H1 (cell line): ENCODE data around the gene MT1G. TPM values are rescaled to one million over a fixed set of nuclear protein-coding genes. Genes with fewer than 3 reads are reported as not detected.

ENCODE experiments used
- CTCF ChIA-PET: fragments of 300-600 bp; sonication (Branson Sonifier 250); formaldehyde crosslinking; loops from one replicate; lab custom pipeline; 2021; ENCODE audit not compliant: partially characterized antibody; lab: Charles Lee
- POLR2A ChIA-PET: fragments of 300-600 bp; sonication (Branson Sonifier 250); formaldehyde crosslinking; loops from one replicate; lab custom pipeline; 2021; ENCODE audit warnings: inconsistent platforms; ENCODE audit not compliant: partially characterized antibody; lab: Charles Lee
- DNase-seq, 2 experiments: peaks; one replicate each; pipeline versions ENCODE4 v3.0.0 to v3.0.0-alpha.2; 2010 to 2022; ENCODE audit warnings: low spot score in 2 of 2, low read depth in 1 of 2, mixed read lengths in 1 of 2
- FAIRE-seq: peaks from 2 replicates; lab custom pipeline; 2011; peaks lifted over from hg19 to GRCh38; lab: Jason Lieb, UNC
- H2AFZ ChIP-seq: 2 replicates; pipeline ENCODE4 v1.8.1; 2012; ENCODE audit warnings: low read length, inconsistent platforms
- H2AK5ac ChIP-seq: 2 replicates; pipeline ENCODE4 v1.6.1; 2013; ENCODE audit warnings: low read depth, low read length
- H2BK120ac ChIP-seq: replicated peaks from 2 replicates; pipeline ENCODE3; 2013; ENCODE audit warnings: low read depth, low read length, inconsistent platforms
- H2BK12ac ChIP-seq: 2 replicates; pipeline ENCODE4 v1.6.1; 2013; ENCODE audit warnings: low read depth, low read length
- H2BK15ac ChIP-seq: 2 replicates; pipeline ENCODE4 v1.6.1; 2013; ENCODE audit warnings: low read length
- H2BK20ac ChIP-seq: 2 replicates; pipeline ENCODE4 v1.6.1; 2013; ENCODE audit warnings: low read length
- H2BK5ac ChIP-seq: 2 replicates; pipeline ENCODE4 v1.6.1; 2013; ENCODE audit warnings: low read depth, low read length
- H3K14ac ChIP-seq: 2 replicates; pipeline ENCODE4 v1.6.1; 2013; ENCODE audit warnings: inconsistent platforms; ENCODE audit not compliant: insufficient read length
- H3K18ac ChIP-seq: 2 replicates; pipeline ENCODE4 v1.6.1; 2013; ENCODE audit warnings: low read length; ENCODE audit errors: extremely low read depth
- H3K23ac ChIP-seq: 2 replicates; pipeline ENCODE4 v1.6.1; 2013; ENCODE audit warnings: inconsistent platforms; ENCODE audit not compliant: insufficient read length
- H3K23me2 ChIP-seq: 2 replicates; pipeline ENCODE4 v1.6.1; 2013; ENCODE audit warnings: low read depth, low read length
- H3K27ac ChIP-seq: 2 replicates; pipeline ENCODE4 v1.6.1; 2011; ENCODE audit warnings: low read depth, low read length, inconsistent platforms
- H3K27me3 ChIP-seq, 4 experiments: replicated peaks in 1 of 4; 1 replicate in 1 of 4; 2 replicates in 3 of 4; pipeline versions ENCODE4 v1.6.1 to v1.8.1; 2011 to 2013; ENCODE audit warnings: low read length in 3 of 4, mild to moderate bottlenecking in 3 of 4, inconsistent platforms in 2 of 4, mixed read lengths in 2 of 4, moderate library complexity in 1 of 4; ENCODE audit not compliant: control insufficient read depth in 3 of 4, insufficient read depth in 3 of 4; ENCODE audit errors: extremely low read depth in 1 of 4
- H3K36me3 ChIP-seq, 4 experiments: 2 replicates each; pipeline versions ENCODE4 v1.6.1 to v1.8.1; 2011 to 2013; ENCODE audit warnings: mild to moderate bottlenecking in 4 of 4, low read length in 3 of 4, moderate library complexity in 2 of 4, control low read depth in 1 of 4, inconsistent platforms in 1 of 4; ENCODE audit not compliant: insufficient read depth in 4 of 4, control insufficient read depth in 2 of 4
- H3K4ac ChIP-seq: replicated peaks from 2 replicates; pipeline ENCODE3; 2013; ENCODE audit warnings: low read length, low read depth, mixed read lengths, inconsistent platforms; ENCODE audit not compliant: insufficient read length
- H3K4me1 ChIP-seq, 4 experiments: replicated peaks in 1 of 4; 1 replicate in 1 of 4; 2 replicates in 3 of 4; pipeline versions ENCODE4 v1.6.1 to v1.8.1; 2011 to 2013; ENCODE audit warnings: low read length in 3 of 4, inconsistent platforms in 2 of 4, mixed read lengths in 1 of 4; ENCODE audit not compliant: insufficient read depth in 4 of 4, control insufficient read depth in 3 of 4
- H3K4me2 ChIP-seq, 2 experiments: 2 replicates each; pipeline versions ENCODE4 v1.6.1 to v1.8.1; 2011 to 2013; ENCODE audit warnings: low read depth in 2 of 2, low read length in 2 of 2, control low read depth in 1 of 2, inconsistent platforms in 1 of 2, mild to moderate bottlenecking in 1 of 2; ENCODE audit not compliant: insufficient read depth in 1 of 2
- H3K4me3 ChIP-seq, 4 experiments: fragments of 200-600, 300-600 bp in 1 of 4; sonication (generic), shearing (Covaris generic), sonication (Bioruptor Twin) in 1 of 4; 2 replicates each; pipeline versions ENCODE4 v1.5.1 to v1.8.1; 2011 to 2016; ENCODE audit warnings: low read length in 4 of 4, low read depth in 3 of 4, control low read depth in 2 of 4, inconsistent platforms in 2 of 4, mild to moderate bottlenecking in 2 of 4, mixed read lengths in 1 of 4, moderate library complexity in 1 of 4; ENCODE audit not compliant: insufficient read depth in 2 of 4; ENCODE audit errors: extremely low read depth in 1 of 4
- H3K56ac ChIP-seq: replicated peaks from 2 replicates; pipeline ENCODE3; 2013; ENCODE audit warnings: low read depth, mild to moderate bottlenecking, mixed read lengths, low read length, inconsistent platforms; ENCODE audit not compliant: insufficient read length
- H3K79me1 ChIP-seq: 2 replicates; pipeline ENCODE4 v1.6.1; 2013; ENCODE audit warnings: low read depth, low read length, control low read depth
- H3K79me2 ChIP-seq, 2 experiments: 2 replicates each; pipeline versions ENCODE4 v1.6.1 to v1.8.1; 2012 to 2013; ENCODE audit warnings: low read length in 2 of 2, mild to moderate bottlenecking in 2 of 2, inconsistent platforms in 1 of 2; ENCODE audit not compliant: insufficient read depth in 2 of 2, control insufficient read depth in 1 of 2
- H3K9ac ChIP-seq, 4 experiments: replicated peaks in 1 of 4; 1 replicate in 1 of 4; 2 replicates in 3 of 4; pipeline versions ENCODE4 v1.6.1 to v1.8.1; 2011 to 2013; ENCODE audit warnings: low read depth in 3 of 4, low read length in 3 of 4, control low read depth in 2 of 4, mild to moderate bottlenecking in 2 of 4, moderate library complexity in 2 of 4, inconsistent platforms in 1 of 4; ENCODE audit errors: extremely low read depth in 1 of 4
- H3K9me3 ChIP-seq, 2 experiments: 2 replicates each; pipeline versions ENCODE4 v1.6.1 to v1.8.1; 2012 to 2013; ENCODE audit warnings: mild to moderate bottlenecking in 2 of 2, moderate library complexity in 2 of 2, control low read depth in 1 of 2, inconsistent platforms in 1 of 2, low read depth in 1 of 2, low read length in 1 of 2, mixed read lengths in 1 of 2; ENCODE audit not compliant: insufficient read depth in 2 of 2
- H4K20me1 ChIP-seq, 2 experiments: replicated peaks in 1 of 2; 2 replicates each; pipeline versions ENCODE3 to v1.8.1; 2011 to 2013; ENCODE audit warnings: inconsistent platforms in 2 of 2, low read length in 2 of 2, mild to moderate bottlenecking in 1 of 2; ENCODE audit not compliant: insufficient read depth in 2 of 2, control insufficient read depth in 1 of 2
- H4K5ac ChIP-seq: 2 replicates; pipeline ENCODE4 v1.6.1; 2013; ENCODE audit warnings: low read length, low read depth, mixed read lengths, inconsistent platforms; ENCODE audit not compliant: insufficient read length
- H4K8ac ChIP-seq: 2 replicates; pipeline ENCODE4 v1.8.0; 2013; ENCODE audit warnings: mild to moderate bottlenecking, moderate library complexity, low read length, inconsistent platforms; ENCODE audit not compliant: insufficient read depth; ENCODE audit errors: extremely low read depth
- H4K91ac ChIP-seq: replicated peaks from 2 replicates; pipeline ENCODE3; 2013; ENCODE audit warnings: low read length, mixed read lengths, inconsistent platforms; ENCODE audit not compliant: insufficient read length
- BACH1 ChIP-seq: IDR thresholded peaks from 2 replicates; pipeline ENCODE4 v1.6.1; 2012; ENCODE audit warnings: low read length, improper control_type of control experiment
- GTF2F1 ChIP-seq: IDR thresholded peaks from 2 replicates; pipeline ENCODE4 v1.6.1; 2012; ENCODE audit warnings: low read depth, low read length, improper control_type of control experiment, borderline replicate concordance
- HDAC6 ChIP-seq: IDR thresholded peaks from one replicate; pipeline ENCODE4 v1.7.1; 2012; ENCODE audit warnings: low read depth, mild to moderate bottlenecking, inconsistent platforms, low read length, moderate library complexity
- PHF8 ChIP-seq: fragments of 200-600 bp; sonication (generic); conservative IDR thresholded peaks from 2 replicates; pipeline ENCODE4 v1.7.1; 2012; ENCODE audit warnings: low read depth, mild to moderate bottlenecking, inconsistent platforms, low read length, moderate library complexity
- POLR2A ChIP-seq, 2 experiments: IDR thresholded peaks; 1 replicate in 1 of 2; 2 replicates in 1 of 2; pipeline ENCODE4 v1.6.1; 2011; ENCODE audit warnings: low read depth in 2 of 2, low read length in 2 of 2, mild to moderate bottlenecking in 2 of 2; ENCODE audit errors: control extremely low read depth in 1 of 2
- TAF7 ChIP-seq: optimal IDR thresholded peaks from 2 replicates; pipeline ENCODE3; 2011; ENCODE audit warnings: low read depth, mild to moderate bottlenecking, inconsistent platforms, low read length, moderate library complexity, borderline replicate concordance
- TCF12 ChIP-seq: IDR thresholded peaks from 2 replicates; pipeline ENCODE4 v1.6.1; 2011; ENCODE audit warnings: low read depth, mild to moderate bottlenecking, low read length
- WGBS, 2 experiments: shearing (Covaris generic) in 1 of 2; methylation state at CpG; one replicate each; pipeline versions ENCODE4 v1.1.6 to v1.1.7; 2013 to 2015; ENCODE audit warnings: low lambda C conversion rate in 2 of 2, mixed read lengths in 2 of 2, inconsistent platforms in 1 of 2, low coverage in 1 of 2, missing lambda C conversion rate in 1 of 2; ENCODE audit not compliant: insufficient replicate concordance in 2 of 2, insufficient coverage in 1 of 2, insufficient read length in 1 of 2; ENCODE audit errors: extremely low coverage in 1 of 2, missing lambda C conversion rate in 1 of 2; 5-methylcytosine and 5-hydroxymethylcytosine counted together
- polyA plus RNA-seq, 7 experiments: library from polyadenylated mRNA; depleted of rRNA in 3 of 7; stranded (reverse) in 5 of 7; unstranded in 2 of 7; fragments of >200 nt in 5 of 7; fragments of 200-250 nt in 2 of 7; gene quantifications; 1 replicate in 5 of 7; 2 replicates in 1 of 7; 4 replicates in 1 of 7; pipeline versions ENCODE4 v1.2.1 to v1.2.3, GENCODE V29; 2011 to 2013; ENCODE audit warnings: missing spikeins in 2 of 7, mixed read lengths in 2 of 7
- total RNA-seq: library from RNA; stranded (reverse); fragmentation: NEBNext Ultra II Directional; extraction: Animal tissue kit (Norgen Biotek cat#: 25700); gene quantifications from 2 replicates; pipeline ENCODE4 v1.2.1, GENCODE V29; 2021

The MT1G gene
- total and polyA plus RNA-seq, 2 of the 8 experiments (the other 6 are each of a cell fraction or from before 2014, with no cell fraction given): 17.7 to 515 TPM

GRCh38 chr16:56708525-56709442 is 40.9 kb upstream of the MT1G start:
- Histone ChIP-seq H3K56ac (no peak overlapping the region), H3K4me3 (no peak overlapping the region), H3K9me3 (no peaks in the 10 kb centered on the region), H3K27ac (no peak overlapping the region), H3K23ac (no peak overlapping the region), H3K4me1 (no peaks in the 10 kb centered on the region), H3K4ac (no peak overlapping the region), H2AK5ac (no peak overlapping the region), H3K4me2 (no peak overlapping the region), H3K36me3 (no peaks in the 10 kb centered on the region), H4K5ac (no peak overlapping the region), H2BK12ac (no peak overlapping the region), H3K9ac (no peak overlapping the region), H4K91ac (no peak overlapping the region), H2BK20ac (no peak overlapping the region), H3K79me1 (no peaks in the 10 kb centered on the region), H3K14ac (no peak overlapping the region), H4K20me1 (no peaks in the 10 kb centered on the region), H3K18ac (no peak overlapping the region), H3K79me2 (no peaks in the 10 kb centered on the region), H3K23me2 (no peaks in the 10 kb centered on the region), H2BK120ac (no peak overlapping the region), H4K8ac (no peak overlapping the region), H2BK15ac (no peak overlapping the region), H3K27me3 (no peaks in the 10 kb centered on the region), H2BK5ac (no peak overlapping the region), H2AFZ (no peak overlapping the region)
- FAIRE-seq (no peak), DNase-seq (no peak)
- POLR2A ChIA-PET: interaction anchor here (1.2 kb wide), 1 partner anchor 33 kb away, joined by 3 read pairs; no protein-coding TSS in a partner anchor
- no peak for TF ChIP-seq PHF8
- no peak for TF ChIP-seq GTF2F1
- TF ChIP-seq BACH1: no peak
- no peak for TF ChIP-seq HDAC6
- no peak for TF ChIP-seq POLR2A (IDR thresholded peaks at IDR 0.05; ENCODE audit: control extremely low read depth in 1 of 2, low read depth in 2 of 2, low read length in 2 of 2)
- TF ChIP-seq TAF7: no peak
- TF ChIP-seq TCF12: no peak
- CTCF ChIA-PET: interaction anchor here (0.8 to 1.1 kb wide), 2 partner anchors 10 to 80 kb away, joined by 3 read pairs; no protein-coding TSS in a partner anchor
- WGBS, 2 experiments: 86% methylated on average over 13 of the region's 13 CpGs; no CpG with 5 or more reads in 1 of the 2 experiments
